GM19328 (cell line): ENCODE measurements around the gene LORICRIN.
"Not testable (repeated sequence)": the region's sequence is repeated elsewhere in the genome, so short reads cannot be mapped to it uniquely, and the experiment has no call there.

ENCODE experiments used
- ATAC-seq: cut with Tn5 transposase; IDR thresholded peaks from one replicate; pipeline ENCODE4 v1.9.1; 2021; ENCODE audit warnings: mild to moderate bottlenecking, moderate library complexity; ENCODE audit not compliant: unreplicated experiment

The LORICRIN gene

GRCh38 chr1:153259387-153259786, at the start of gene LORICRIN:
Gene LORICRIN (plus strand): TSS chr1:153259687. CDS start chr1:153260950, 1,263 bp downstream.
- ATAC-seq, result no peak

GRCh38 chr1:153210206-153210605, 49.3 kb upstream of the LORICRIN start:
- ATAC-seq, result no peak

- ATAC-seq, result no peak
Measured at GRCh38 chr1:153212201-153212600, 47.3 kb upstream of the LORICRIN start.

- ATAC-seq, result no peak
Measured at GRCh38 chr1:153213519-153213918, 46.0 kb upstream of the LORICRIN start.

- ATAC-seq, result no peak
Measured at GRCh38 chr1:153217212-153217611, 42.3 kb upstream of the LORICRIN start, which contains the start of gene PRR9. Gene PRR9 (plus strand): TSS chr1:153217584. CDS start chr1:153218145, 561 bp downstream.

- no peak for ATAC-seq
Measured at GRCh38 chr1:153217744-153218416, 41.6 kb upstream of the LORICRIN start.

- no peak for ATAC-seq
Measured at GRCh38 chr1:153220606-153221303, 38.7 kb upstream of the LORICRIN start.

- not testable (repeated sequence) for ATAC-seq
Measured at GRCh38 chr1:153223040-153223891, 36.2 kb upstream of the LORICRIN start.

GRCh38 chr1:153227810-153228209, 31.7 kb upstream of the LORICRIN start:
- ATAC-seq, result no peak

GRCh38 chr1:153228491-153228890, 31.0 kb upstream of the LORICRIN start:
- no peak for ATAC-seq

GRCh38 chr1:153229076-153229829, 30.2 kb upstream of the LORICRIN start:
- not testable (repeated sequence) for ATAC-seq

- no peak for ATAC-seq
Measured at GRCh38 chr1:153231363-153231762, 28.1 kb upstream of the LORICRIN start.

- no peak for ATAC-seq
Measured at GRCh38 chr1:153231785-153232184, 27.7 kb upstream of the LORICRIN start.

GRCh38 chr1:153232553-153232952, 26.9 kb upstream of the LORICRIN start:
- ATAC-seq, result no peak

GRCh38 chr1:153233448-153233847, 26.0 kb upstream of the LORICRIN start:
- ATAC-seq, result no peak

- ATAC-seq, result no peak
Measured at GRCh38 chr1:153238527-153238926, 21.0 kb upstream of the LORICRIN start.

- ATAC-seq, result no peak
Measured at GRCh38 chr1:153242160-153242559, 17.3 kb upstream of the LORICRIN start.

GRCh38 chr1:153245466-153245865, 14.0 kb upstream of the LORICRIN start:
- ATAC-seq, result no peak

- ATAC-seq, result no peak
Measured at GRCh38 chr1:153246018-153246417, 13.5 kb upstream of the LORICRIN start.

GRCh38 chr1:153246825-153247224, 12.7 kb upstream of the LORICRIN start:
- ATAC-seq, result no peak
